ENCODE results near the gene SLC39A3.

Gene SLC39A3

DNA sequence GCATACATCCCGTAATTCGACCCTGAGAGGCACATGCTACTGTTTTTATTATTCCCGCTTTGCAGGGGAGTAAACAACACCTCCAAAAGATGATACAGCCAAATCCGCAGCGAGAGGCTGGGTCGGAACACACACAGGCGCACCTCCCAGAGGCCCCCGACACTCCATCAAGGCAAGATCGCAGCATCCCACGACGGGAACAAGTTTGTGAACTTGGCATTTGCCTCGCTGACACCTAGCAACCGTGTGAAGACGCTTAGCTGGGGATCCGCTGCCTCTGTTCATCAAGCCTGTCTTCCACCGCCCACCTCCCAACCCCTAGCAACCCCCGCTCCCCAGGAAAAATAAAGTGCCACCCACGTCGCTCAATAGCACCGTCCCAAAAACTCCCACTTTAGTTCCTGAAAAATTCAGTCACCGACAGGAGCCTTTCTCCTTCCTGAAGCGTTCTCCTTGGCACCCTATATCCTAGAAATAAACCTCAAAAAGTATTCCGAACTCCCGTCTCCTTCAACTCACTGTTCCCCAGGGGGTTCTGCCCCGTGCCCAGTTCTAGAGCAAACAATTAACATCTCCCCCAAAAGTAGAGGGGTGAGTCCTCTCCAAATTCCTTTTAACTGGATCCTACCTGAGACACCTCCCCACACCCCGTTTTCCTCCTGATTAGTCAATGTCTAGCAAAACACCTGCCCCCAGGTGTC lies 39.0 kb downstream of the SLC39A3 start:
- DNase-seq, result no peak

DNA sequence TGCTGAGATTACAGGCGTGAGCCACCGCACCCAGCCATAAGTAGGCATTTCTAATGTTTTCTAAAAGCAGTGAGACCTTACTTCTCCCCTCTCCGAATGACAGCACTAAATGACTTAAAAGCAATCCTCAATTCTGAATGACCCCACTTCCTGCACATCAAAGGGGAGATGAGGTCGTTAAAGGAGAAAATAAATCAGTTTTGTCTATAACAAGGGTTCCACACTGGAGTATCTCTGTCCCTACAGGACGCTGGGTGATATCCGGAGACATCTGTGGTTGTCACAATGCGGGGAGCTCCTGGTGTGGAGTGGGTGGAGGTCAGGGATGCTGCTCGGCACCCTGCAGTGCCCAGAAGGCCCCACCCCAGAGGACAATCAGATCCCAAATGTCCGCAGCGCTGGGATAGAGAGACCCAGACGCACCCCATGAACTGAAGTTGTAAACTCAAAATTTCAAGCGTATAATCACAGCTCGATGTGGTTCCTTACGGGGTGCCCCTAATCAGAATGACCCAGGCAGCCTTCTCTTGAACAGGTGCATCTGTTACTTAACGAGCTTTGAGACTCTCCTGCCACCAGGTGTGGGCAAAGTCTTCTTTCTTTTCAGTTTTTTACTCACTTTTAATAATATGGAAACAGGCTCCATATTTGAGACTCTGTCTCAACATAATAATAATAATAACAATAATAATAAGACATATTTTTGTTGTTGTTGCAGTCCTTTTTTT lies 40.2 kb downstream of the SLC39A3 start:
- DNase-seq, result no peak

DNA sequence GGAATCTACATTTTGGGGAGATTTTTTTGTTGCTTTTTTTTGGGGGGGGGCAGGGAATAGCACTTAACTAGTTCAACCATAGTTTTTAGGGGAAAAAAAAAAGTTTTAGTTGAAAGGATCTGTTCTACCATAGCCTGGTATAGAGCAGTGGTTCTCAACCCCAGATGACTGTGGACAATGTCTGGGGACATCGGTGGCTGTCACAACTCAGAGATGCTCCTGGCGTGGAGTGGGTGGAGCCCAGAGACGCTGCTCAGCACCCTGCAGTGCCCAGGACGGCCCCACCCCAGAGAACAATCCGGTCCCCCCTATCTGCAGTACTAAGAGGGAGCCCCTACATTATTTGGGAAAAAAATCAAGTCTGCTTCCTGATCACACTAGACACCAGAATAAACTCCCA lies 45.6 kb downstream of the SLC39A3 start:
- DNase-seq, result no peak

- no peak for DNase-seq
These were observed 46.2 kb downstream of the SLC39A3 start for GRCh38 chr19:2693492-2694160.

GRCh38 chr19:2691951-2692350 lies 47.9 kb downstream of the SLC39A3 start:
- no peak for DNase-seq

- DNase-seq, result no peak
These were observed 49.0 kb downstream of the SLC39A3 start for GRCh38 chr19:2690856-2691255.

DNA sequence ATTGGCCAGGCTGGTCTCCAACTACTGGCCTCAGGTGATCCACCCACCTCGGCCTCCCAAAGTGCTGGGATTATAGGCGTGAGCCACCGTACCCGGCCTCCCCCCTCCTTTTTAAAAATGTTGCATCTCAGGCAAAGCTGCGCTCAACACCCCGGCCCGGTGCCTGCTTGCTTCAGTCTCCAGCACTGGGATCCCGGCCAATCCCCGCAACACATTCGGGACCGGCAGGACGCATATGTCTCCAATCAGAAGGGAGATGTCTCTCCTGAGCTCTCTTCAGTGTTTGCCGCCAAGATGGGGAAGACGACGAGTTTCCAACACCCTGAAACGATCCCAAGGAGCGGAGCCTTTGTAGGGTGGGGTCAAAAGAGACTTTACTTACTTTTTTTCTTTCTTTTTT lies 53.5 kb downstream of the SLC39A3 start:
- no peak for DNase-seq

DNA sequence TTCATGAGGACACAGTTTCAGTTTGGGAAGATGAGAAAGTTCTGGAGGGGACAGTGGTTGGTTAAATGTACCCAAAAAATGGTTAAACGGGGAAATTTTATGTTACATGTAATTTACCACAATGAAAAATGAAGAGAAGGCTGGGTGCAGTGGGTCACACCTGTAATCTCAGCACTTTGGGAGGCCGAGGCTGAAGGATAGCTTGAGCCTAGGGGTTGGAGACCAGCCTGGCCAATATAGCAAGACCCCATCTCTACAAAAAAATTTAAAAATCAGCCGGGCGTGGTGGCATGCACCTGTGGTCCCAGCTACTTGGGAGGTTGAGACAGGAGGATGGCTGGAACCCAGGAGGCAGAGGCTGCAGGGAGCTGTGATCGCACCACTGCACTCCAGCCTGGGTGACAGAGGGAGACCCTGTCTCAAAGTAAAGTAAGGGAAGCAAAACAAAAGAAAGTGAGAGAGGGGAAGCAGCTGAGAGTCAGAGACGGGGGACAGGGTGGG lies 54.6 kb downstream of the SLC39A3 start:
- DNase-seq, result no peak

- no peak for DNase-seq
These were observed 56.3 kb downstream of the SLC39A3 start for GRCh38 chr19:2683430-2684003.
